Ramos (cell line): ENCODE results near the gene ANK2.
"Not testable (repeated sequence)": the region's sequence is repeated elsewhere in the genome, so short reads cannot be mapped to it uniquely, and the experiment has no call there.

Experiments
- in situ Hi-C: fragments of 300-500 bp; cut with MboI; formaldehyde crosslinking; loops from one replicate; pipeline ENCODE4 v1.14.3; 2022; ENCODE audit warnings: low sequenced_read_pairs; ENCODE audit not compliant: unreplicated experiment

The ANK2 gene

GRCh38 chr4:113181289-113182007 lies 132.0 kb downstream of the ANK2 start:
- in situ Hi-C loops = no loop called here

GRCh38 chr4:113183032-113183605 lies 133.7 kb downstream of the ANK2 start:
- in situ Hi-C loops = no loop called here

GRCh38 chr4:113186220-113186619 lies 136.8 kb downstream of the ANK2 start:
- in situ Hi-C loops = not testable (repeated sequence)

GRCh38 chr4:113186913-113187312 lies 137.5 kb downstream of the ANK2 start:
- in situ Hi-C loops = no loop called here

- in situ Hi-C loops = no loop called here
Measured at GRCh38 chr4:113187358-113187757, 137.9 kb downstream of the ANK2 start.

GRCh38 chr4:113189546-113189945 lies 140.1 kb downstream of the ANK2 start:
- in situ Hi-C loops = no loop called here

GRCh38 chr4:113209153-113209552 lies 159.7 kb downstream of the ANK2 start:
- in situ Hi-C loops = no loop called here

- in situ Hi-C loops = no loop called here
Measured at GRCh38 chr4:113209652-113210320, 160.3 kb downstream of the ANK2 start.

GRCh38 chr4:113212613-113213012 lies 163.2 kb downstream of the ANK2 start:
- in situ Hi-C loops = no loop called here

- in situ Hi-C loops = no loop called here
Measured at GRCh38 chr4:113221990-113222389, 172.5 kb downstream of the ANK2 start.

GRCh38 chr4:113222471-113222870 lies 173.0 kb downstream of the ANK2 start:
- in situ Hi-C loops = no loop called here

- in situ Hi-C loops = no loop called here
Measured at GRCh38 chr4:113223001-113223400, 173.5 kb downstream of the ANK2 start.

GRCh38 chr4:113232194-113232593 lies 182.7 kb downstream of the ANK2 start:
- in situ Hi-C loops = no loop called here

GRCh38 chr4:113236916-113237315 lies 187.5 kb downstream of the ANK2 start:
- in situ Hi-C loops = no loop called here

- in situ Hi-C loops = no loop called here
Measured at GRCh38 chr4:113243312-113243711, 193.9 kb downstream of the ANK2 start.

GRCh38 chr4:113244747-113245146 lies 195.3 kb downstream of the ANK2 start:
- in situ Hi-C loops = not testable (repeated sequence)

GRCh38 chr4:113248320-113248719 lies 198.9 kb downstream of the ANK2 start:
- in situ Hi-C loops = no loop called here

GRCh38 chr4:113255628-113256027 lies 206.2 kb downstream of the ANK2 start:
- in situ Hi-C loops = no loop called here

- in situ Hi-C loops = no loop called here
Measured at GRCh38 chr4:113256946-113257345, 207.5 kb downstream of the ANK2 start.

GRCh38 chr4:113260688-113261087 lies 211.2 kb downstream of the ANK2 start:
- in situ Hi-C loops = no loop called here

- in situ Hi-C loops = no loop called here
Measured at GRCh38 chr4:113263274-113263673, 213.8 kb downstream of the ANK2 start.
